Breast epithelium (tissue), 3 donors: ENCODE data around the gene GAN.

Experiments used
- POLR2A ChIP-seq: fragments of 450-650 bp; IDR thresholded peaks from one replicate; pipeline ENCODE4 v1.6.1; 2016; ENCODE audit warnings: antibody characterized with exemption, mild to moderate bottlenecking, moderate library complexity
- POLR2AphosphoS5 ChIP-seq, 3 donors: sonication (generic); formaldehyde crosslinking; IDR thresholded peaks; one replicate each; pipeline ENCODE4 v1.6.1; 2017; ENCODE audit warnings: antibody characterized with exemption in 3 of 3
- TF ChIP-seq, protein P1 (sequence below), 3 donors: fragments of 450-650 bp; IDR thresholded peaks; one replicate each; pipeline ENCODE4 v1.5.1; 2016 to 2017; ENCODE audit warnings: antibody characterized with exemption in 3 of 3, mild to moderate bottlenecking in 3 of 3, moderate library complexity in 3 of 3

DNA sequence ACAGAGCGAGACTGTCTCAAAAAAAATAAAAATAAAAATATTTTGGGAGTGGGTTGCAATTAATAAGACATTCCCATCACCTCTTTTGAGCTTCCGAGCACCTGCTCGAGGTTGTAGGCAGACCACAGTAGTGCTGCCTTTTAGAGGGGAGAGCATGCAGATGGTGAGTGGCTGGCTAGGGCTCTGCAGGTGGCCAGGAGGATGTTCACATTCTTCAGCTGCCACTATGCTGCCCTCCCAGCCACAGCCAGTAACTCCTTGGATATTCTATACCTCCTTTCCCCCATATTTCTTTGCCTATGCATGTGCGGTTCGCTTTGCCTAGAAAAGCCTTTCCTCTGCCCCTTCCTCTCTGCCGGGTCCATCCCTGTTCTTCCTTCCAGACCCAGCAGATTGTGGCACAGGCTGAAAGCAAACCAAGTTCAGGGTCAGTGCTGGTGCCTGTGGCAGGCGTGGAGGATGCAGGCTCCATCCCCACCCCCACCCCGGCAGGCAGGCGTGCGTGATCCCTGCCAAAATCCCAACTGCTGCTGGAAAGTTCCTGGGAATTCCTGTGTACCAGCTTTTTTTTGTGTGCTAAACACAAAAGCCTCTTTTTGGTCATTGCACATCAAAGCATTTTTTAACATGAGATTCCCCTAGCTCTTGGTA is 96.0 kb downstream of the GAN start:
- TF ChIP-seq POLR2A: no peak
- TF ChIP-seq, protein P1, sequence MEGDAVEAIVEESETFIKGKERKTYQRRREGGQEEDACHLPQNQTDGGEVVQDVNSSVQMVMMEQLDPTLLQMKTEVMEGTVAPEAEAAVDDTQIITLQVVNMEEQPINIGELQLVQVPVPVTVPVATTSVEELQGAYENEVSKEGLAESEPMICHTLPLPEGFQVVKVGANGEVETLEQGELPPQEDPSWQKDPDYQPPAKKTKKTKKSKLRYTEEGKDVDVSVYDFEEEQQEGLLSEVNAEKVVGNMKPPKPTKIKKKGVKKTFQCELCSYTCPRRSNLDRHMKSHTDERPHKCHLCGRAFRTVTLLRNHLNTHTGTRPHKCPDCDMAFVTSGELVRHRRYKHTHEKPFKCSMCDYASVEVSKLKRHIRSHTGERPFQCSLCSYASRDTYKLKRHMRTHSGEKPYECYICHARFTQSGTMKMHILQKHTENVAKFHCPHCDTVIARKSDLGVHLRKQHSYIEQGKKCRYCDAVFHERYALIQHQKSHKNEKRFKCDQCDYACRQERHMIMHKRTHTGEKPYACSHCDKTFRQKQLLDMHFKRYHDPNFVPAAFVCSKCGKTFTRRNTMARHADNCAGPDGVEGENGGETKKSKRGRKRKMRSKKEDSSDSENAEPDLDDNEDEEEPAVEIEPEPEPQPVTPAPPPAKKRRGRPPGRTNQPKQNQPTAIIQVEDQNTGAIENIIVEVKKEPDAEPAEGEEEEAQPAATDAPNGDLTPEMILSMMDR (IDR thresholded peaks at IDR 0.05): no peak
- TF ChIP-seq POLR2AphosphoS5 (IDR thresholded peaks at IDR 0.05): no peak
